ENCODE measurements around the gene ZBTB12.

GRCh38 chr6:31949926-31950548 lies 48.2 kb upstream of the ZBTB12 start:
- TF ChIP-seq MAX (CRISPR knock-in tag; IDR thresholded peaks at IDR 0.05): no peak
- TF ChIP-seq E2F4 (CRISPR knock-in tag; IDR thresholded peaks at IDR 0.05; ENCODE audit: low read depth): no peak
- no peak for TF ChIP-seq HIVEP1 (CRISPR knock-in tag; IDR thresholded peaks at IDR 0.05)
- no peak for TF ChIP-seq EGR1 (conservative IDR thresholded peaks at IDR 0.05)
